GM12801 (cell line): ENCODE data around the gene NELFCD.

Experiments used
- CTCF ChIP-seq: IDR thresholded peaks from one replicate; pipeline ENCODE4 v1.5.1; 2011; ENCODE audit warnings: control low read depth; ENCODE audit not compliant: insufficient read length; ENCODE audit errors: extremely low read depth

NELFCD gene

GRCh38 chr20:58945965-58946631, 35.0 kb upstream of the NELFCD start:
- no peak for TF ChIP-seq CTCF

- TF ChIP-seq CTCF: no peak
Observed at GRCh38 chr20:58950603-58951002, 30.5 kb upstream of the NELFCD start.

DNA sequence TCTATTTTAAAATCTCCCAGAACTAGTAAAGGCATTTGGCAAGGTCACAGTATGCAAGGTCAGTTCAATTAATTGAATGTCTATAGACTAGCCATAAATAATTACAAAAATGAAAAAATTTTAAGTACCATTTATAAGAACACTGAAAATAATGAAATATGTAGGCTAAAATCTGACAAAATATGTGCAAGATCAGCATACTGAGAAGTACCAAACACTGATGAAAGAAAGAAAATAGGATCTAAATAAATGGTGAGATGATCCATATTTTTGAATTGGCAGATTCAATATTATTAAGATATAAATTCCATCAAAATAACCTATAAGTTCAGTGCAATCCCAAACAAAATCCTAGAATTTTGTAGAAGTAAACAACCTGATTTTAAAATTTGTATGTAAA, 28.0 kb upstream of the NELFCD start:
- no peak for TF ChIP-seq CTCF

GRCh38 chr20:58956078-58956477, 25.0 kb upstream of the NELFCD start:
- TF ChIP-seq CTCF: no peak

DNA sequence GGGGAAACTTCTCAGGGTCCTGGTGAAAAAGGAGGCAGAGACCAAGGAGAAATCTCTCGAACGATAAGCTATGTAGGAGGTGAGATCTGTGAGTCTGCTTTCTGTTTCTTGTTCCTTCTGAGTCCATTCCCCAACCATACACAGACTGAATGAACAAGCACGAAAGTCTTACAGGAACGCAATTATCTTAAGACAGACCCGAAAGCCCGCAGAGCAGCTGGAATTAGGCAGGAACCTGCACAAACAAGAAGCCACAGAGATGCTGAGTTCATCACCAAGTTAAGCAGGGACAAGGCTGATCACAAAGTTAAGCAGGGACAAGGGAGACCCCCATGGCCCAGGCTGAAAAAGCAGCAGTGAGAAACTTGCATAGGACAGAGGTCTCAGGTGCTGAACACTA, 21.4 kb upstream of the NELFCD start:
- TF ChIP-seq CTCF: no peak

GRCh38 chr20:58963060-58963584, 17.9 kb upstream of the NELFCD start:
- TF ChIP-seq CTCF: no peak

DNA sequence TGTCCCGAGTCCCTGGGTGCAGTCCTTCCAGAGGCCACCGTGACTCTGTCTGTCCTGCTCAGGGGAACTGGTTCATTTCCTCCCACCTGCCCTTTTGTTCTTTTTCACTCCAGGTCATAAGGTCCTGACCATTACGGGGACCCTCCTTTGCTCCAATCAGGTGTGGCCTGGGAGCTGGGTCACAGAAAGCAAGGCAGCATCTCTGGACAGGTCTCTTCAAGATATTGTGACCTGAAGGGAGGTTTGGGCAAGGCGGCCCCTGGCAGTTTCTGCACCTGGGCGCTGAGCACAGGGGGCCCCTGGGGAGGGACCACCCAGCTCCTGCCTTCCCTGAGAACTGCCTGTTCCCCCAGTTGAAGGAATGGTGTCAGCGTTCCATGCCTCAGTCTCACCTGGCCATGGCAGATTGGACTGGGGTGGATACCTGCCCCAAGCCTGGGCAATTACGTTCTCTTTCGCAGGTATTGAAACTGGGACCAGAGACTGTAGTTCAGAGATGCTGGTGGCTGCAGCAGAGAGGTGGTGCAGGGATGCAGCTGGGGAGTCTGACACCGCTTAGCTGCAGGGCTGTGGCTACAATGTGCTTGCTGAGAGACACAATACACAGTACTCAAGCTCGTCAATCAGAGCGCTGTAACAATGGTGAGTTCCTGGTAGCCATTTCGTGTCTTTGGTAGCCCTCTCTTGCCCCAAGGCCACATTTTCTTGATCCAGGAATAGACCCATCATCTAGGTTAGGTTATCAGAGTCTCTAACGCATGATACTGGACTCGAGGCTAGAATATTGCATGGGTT, 15.6 kb upstream of the NELFCD start:
- TF ChIP-seq CTCF: no peak
